HepG2 (cell line): Measurements from ENCODE around the gene GTF3A. TPM values are rescaled to one million over a fixed set of nuclear protein-coding genes. Genes with fewer than 3 reads are reported as not detected.

Experiments used
- ATAC-seq: fragments of 200-7000 bp; cut with Tn5 transposase; 3 replicates; pipeline ENCODE4 v1.9.1; 2020; ENCODE audit warnings: mild to moderate bottlenecking, moderate library complexity
- BruUV-seq: library from RNA; stranded (reverse); fragments of 400-500 nt; replicated peaks from 2 replicates; lab custom pipeline; 2021; lab: Mats Ljungman, UMichigan
- CTCF ChIA-PET: fragments of 300-600 bp; formaldehyde crosslinking; extraction: SDS; loops from one replicate; lab custom pipeline; 2021; ENCODE audit warnings: low total read pairs, inconsistent platforms, low intra/inter-chr PET ratio; lab: Yijun Ruan, JAX
- POLR2A ChIA-PET: fragments of 350-600 bp; sonication (Branson Sonifier 250); formaldehyde crosslinking; loops from one replicate; lab custom pipeline; 2020; ENCODE audit warnings: antibody characterized with exemption, inconsistent platforms; lab: Yijun Ruan, JAX
- DNase-seq: peaks from one replicate; pipeline ENCODE4 v3.0.0-alpha.2; 2015; ENCODE audit warnings: low spot score
- FAIRE-seq: peaks from 3 replicates; lab custom pipeline; 2011; peaks lifted over from hg19 to GRCh38; lab: Jason Lieb, UNC
- H2AFZ ChIP-seq: one replicate; pipeline ENCODE4 v1.6.1; 2011; ENCODE audit warnings: low read length, inconsistent platforms
- H3K27ac ChIP-seq: fragments of 300-600 bp; 3 replicates; pipeline ENCODE4 v1.8.0; 2011; ENCODE audit warnings: mixed run types, mild to moderate bottlenecking, mixed read lengths, low read length, inconsistent platforms; ENCODE audit not compliant: insufficient read depth; ENCODE audit errors: extremely low read length
- H3K27me3 ChIP-seq, 2 experiments: fragments of 200-600 bp in 1 of 2; 2 replicates in 1 of 2; 3 replicates in 1 of 2; pipeline versions ENCODE4 v1.6.0 to v1.8.0; 2011; ENCODE audit warnings: low read length in 2 of 2, mild to moderate bottlenecking in 2 of 2, moderate library complexity in 2 of 2, inconsistent platforms in 1 of 2; ENCODE audit not compliant: insufficient read depth in 2 of 2, control insufficient read depth in 1 of 2
- H3K36me3 ChIP-seq, 2 experiments: fragments of 200-600 bp in 1 of 2; replicated peaks in 1 of 2; 2 replicates in 1 of 2; 3 replicates in 1 of 2; pipeline versions ENCODE4 v1.5.1 to v1.8.0; 2011; ENCODE audit warnings: low read length in 2 of 2, inconsistent platforms in 1 of 2; ENCODE audit not compliant: insufficient read depth in 2 of 2, control insufficient read depth in 1 of 2
- H3K4me1 ChIP-seq: 2 replicates; pipeline ENCODE4 v1.5.1; 2012; ENCODE audit warnings: low read length, inconsistent platforms; ENCODE audit not compliant: insufficient read depth
- H3K4me2 ChIP-seq: 2 replicates; pipeline ENCODE4 v1.6.0; 2011; ENCODE audit warnings: low read depth, low read length, inconsistent platforms
- H3K4me3 ChIP-seq, 3 experiments: fragments of 200-600 bp in 1 of 3; sonication (generic), shearing (Covaris generic) in 1 of 3; replicated peaks in 1 of 3; 2 replicates each; pipeline ENCODE4 v1.5.1; 2011 to 2016; ENCODE audit warnings: low read length in 3 of 3, inconsistent platforms in 2 of 3, low read depth in 2 of 3, mild to moderate bottlenecking in 2 of 3, control low read depth in 1 of 3, mixed read lengths in 1 of 3; ENCODE audit not compliant: insufficient read depth in 1 of 3
- H3K79me2 ChIP-seq: one replicate; pipeline ENCODE4 v1.6.1; 2011; ENCODE audit warnings: low read length, inconsistent platforms; ENCODE audit not compliant: insufficient read depth
- H3K9ac ChIP-seq: 2 replicates; pipeline ENCODE4 v1.6.0; 2011; ENCODE audit warnings: mild to moderate bottlenecking, low read depth, low read length, inconsistent platforms; ENCODE audit not compliant: insufficient read depth
- H3K9me3 ChIP-seq: 2 replicates; pipeline ENCODE4 v1.5.1; 2012; ENCODE audit warnings: mild to moderate bottlenecking, low read length
- H4K20me1 ChIP-seq: 2 replicates; pipeline ENCODE4 v1.6.0; 2011; ENCODE audit warnings: inconsistent platforms, mild to moderate bottlenecking, low read length, moderate library complexity; ENCODE audit not compliant: insufficient read depth
- BHLHE40 ChIP-seq: IDR thresholded peaks from 2 replicates; pipeline ENCODE4 v1.6.1; 2011; ENCODE audit warnings: low read length, improper control_type of control experiment
- GATAD1 ChIP-seq: IDR thresholded peaks from 2 replicates; pipeline ENCODE4 v1.6.1; 2016; ENCODE audit warnings: missing genetic modification reagents, missing compliant biosample characterization
- KLF16 ChIP-seq, 2 experiments: sonication (generic) in 1 of 2; formaldehyde crosslinking in 1 of 2; IDR thresholded peaks; 2 replicates each; pipeline versions ENCODE4 v1.6.1 to v1.8.0; 2016 to 2023; ENCODE audit warnings: missing genetic modification reagents in 2 of 2, missing compliant biosample characterization in 1 of 2
- MBD4 ChIP-seq: IDR thresholded peaks from 2 replicates; pipeline ENCODE4 v1.6.1; 2012; ENCODE audit warnings: low read length, inconsistent platforms, borderline replicate concordance
- MLLT10 ChIP-seq: sonication (generic); formaldehyde crosslinking; IDR thresholded peaks from 2 replicates; pipeline ENCODE4 v1.4.0; 2020; ENCODE audit warnings: missing genetic modification reagents
- RAD21 ChIP-seq: fragments of 450-650 bp; formaldehyde crosslinking; IDR thresholded peaks from 2 replicates; pipeline ENCODE4 v1.5.0; 2020; ENCODE audit warnings: mild to moderate bottlenecking
- RFX3 ChIP-seq: IDR thresholded peaks from 2 replicates; pipeline ENCODE4 v1.6.1; 2016; ENCODE audit warnings: missing biosample characterization, missing genetic modification reagents
- ZNF24 ChIP-seq: fragments of 450-650 bp; IDR thresholded peaks from 2 replicates; pipeline ENCODE4 v1.6.1; 2017; ENCODE audit warnings: antibody characterized with exemption, mild to moderate bottlenecking
- ZNF451 ChIP-seq: sonication (generic); formaldehyde crosslinking; IDR thresholded peaks from 2 replicates; pipeline ENCODE4 v1.5.0; 2020; ENCODE audit warnings: mild to moderate bottlenecking, missing genetic modification reagents
- ZNF543 ChIP-seq: sonication (generic); formaldehyde crosslinking; IDR thresholded peaks from 2 replicates; pipeline ENCODE4 v1.4.0; 2020; ENCODE audit warnings: mild to moderate bottlenecking, missing genetic modification reagents
- ZNF563 ChIP-seq: sonication (generic); formaldehyde crosslinking; IDR thresholded peaks from 2 replicates; pipeline ENCODE4 v1.8.0; 2022; ENCODE audit warnings: mild to moderate bottlenecking, moderate library complexity, missing genetic modification reagents
- WGBS: methylation state at CpG from one replicate; pipeline ENCODE4 v1.1.6; 2017; ENCODE audit warnings: low lambda C conversion rate; 5-methylcytosine and 5-hydroxymethylcytosine counted together
- in situ Hi-C: cut with HindIII; loops from 2 replicates; pipeline ENCODE4 v1.10.0; 2017; ENCODE audit warnings: low pct_unique_long_range_greater_than_20kb; ENCODE audit not compliant: extremely low pct_ligation_motif_present
- intact Hi-C: fragments of 100-400 bp; cut with micrococcal nuclease; formaldehyde crosslinking; loops from one replicate; pipeline ENCODE4 v1.10.0; 2022; ENCODE audit not compliant: unreplicated experiment
- polyA plus RNA-seq, 8 experiments: library from polyadenylated mRNA; depleted of rRNA in 3 of 8; stranded (reverse) in 7 of 8; unstranded in 1 of 8; fragments of >200 nt; fragmentation: Illumina TruSeq in 4 of 8; extraction: Trizol in 4 of 8; gene quantifications; 2 replicates each; pipeline versions ENCODE4 v1.2.1 to v1.2.3, GENCODE V29; 2011 to 2016; ENCODE audit warnings: low read depth in 4 of 8, missing spikeins in 1 of 8, mixed read lengths in 1 of 8; ENCODE audit not compliant: insufficient read depth in 1 of 8
- total RNA-seq, 5 experiments: library from RNA; depleted of rRNA; stranded (reverse); fragments of >200 nt; fragmentation: Illumina TruSeq; extraction: Trizol; gene quantifications; 2 replicates each; pipeline ENCODE4 v1.2.3, GENCODE V29; 2016; ENCODE audit warnings: low read depth in 1 of 5
- TF ChIP-seq, protein P1 (sequence below): sonication (generic); formaldehyde crosslinking; IDR thresholded peaks from 2 replicates; pipeline ENCODE4 v1.8.0; 2022; ENCODE audit warnings: missing genetic modification reagents, mild to moderate bottlenecking, inconsistent platforms, borderline replicate concordance
- TF ChIP-seq, protein P2 (sequence below): sonication (generic); formaldehyde crosslinking; IDR thresholded peaks from 2 replicates; pipeline ENCODE4 v1.5.0; 2020; ENCODE audit warnings: mild to moderate bottlenecking, missing genetic modification reagents

Gene GTF3A
- total and polyA plus RNA-seq, 2 of the 13 experiments (the other 11 are each of a cell fraction or from before 2014, with no cell fraction given), result 42.1 to 176 TPM

DNA sequence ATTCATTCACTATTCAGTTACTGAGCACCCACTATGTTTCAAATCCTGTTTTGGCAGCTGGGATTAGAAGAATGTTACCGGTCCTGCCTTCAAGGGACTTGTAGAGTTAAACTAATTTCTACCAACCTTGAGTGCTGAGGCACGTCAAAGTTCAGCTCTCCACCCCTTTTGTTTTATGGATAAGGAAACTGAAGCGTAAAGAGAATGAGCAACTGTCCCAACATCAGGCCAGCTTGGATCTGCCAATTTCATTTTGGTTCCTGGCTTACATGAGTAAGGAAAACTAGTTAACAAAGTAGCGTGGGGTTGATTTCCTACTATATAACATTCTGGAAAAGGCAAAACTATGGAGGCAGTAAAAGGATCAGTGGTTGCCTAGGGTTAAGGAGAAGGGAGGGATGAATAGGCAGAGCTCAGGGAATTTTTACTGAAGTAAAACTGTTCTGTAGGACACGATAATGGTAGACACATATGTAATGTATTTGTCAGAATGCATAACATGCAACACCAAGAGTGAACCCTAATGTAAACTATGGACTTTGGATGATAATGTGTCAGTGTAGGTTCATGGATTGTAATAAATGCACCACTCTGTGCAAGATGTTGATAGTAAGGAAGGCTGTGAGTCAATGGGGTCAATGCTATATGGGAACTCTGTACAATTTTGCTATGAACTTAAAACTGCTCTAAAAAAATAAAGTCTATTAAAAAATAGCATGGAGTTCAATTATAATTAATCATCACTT is 45.8 kb downstream of the GTF3A start:
- 10% methylated on average over 5 of the region's 5 CpGs for WGBS
- DNase-seq (no peak), ATAC-seq (no peak), FAIRE-seq (no peak)
- intact Hi-C loops, result no loop called here
- ChIA-PET POLR2A (interaction anchor here (0.6 kb wide), 1 partner anchor 14 kb away, joined by 3 read pairs; no protein-coding TSS in a partner anchor), CTCF (no interaction called here)
- peaks cover 14% of the 10 kb centered on the region for H3K4me1 ChIP-seq
- H3K9ac ChIP-seq, result no peak overlapping the region
- H3K36me3 ChIP-seq, result no peaks in the 10 kb centered on the region
- TF ChIP-seq BHLHE40, result no peak
- TF ChIP-seq, protein P1, sequence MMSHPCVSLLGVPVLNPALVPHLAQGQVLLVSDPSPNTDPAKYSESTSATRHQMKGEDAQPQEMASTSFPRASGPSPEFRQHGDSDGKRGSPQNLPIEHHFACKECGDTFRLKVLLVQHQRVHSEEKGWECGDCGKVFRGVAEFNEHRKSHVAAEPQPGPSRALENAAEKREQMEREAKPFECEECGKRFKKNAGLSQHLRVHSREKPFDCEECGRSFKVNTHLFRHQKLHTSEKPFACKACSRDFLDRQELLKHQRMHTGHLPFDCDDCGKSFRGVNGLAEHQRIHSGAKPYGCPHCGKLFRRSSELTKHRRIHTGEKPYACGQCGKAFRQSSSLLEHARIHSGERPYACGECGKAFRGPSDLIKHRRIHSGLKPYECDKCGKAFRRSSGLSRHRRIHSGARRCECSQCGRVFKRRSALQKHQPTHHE (CRISPR knock-in tag), result no peak
- TF ChIP-seq, protein P2, sequence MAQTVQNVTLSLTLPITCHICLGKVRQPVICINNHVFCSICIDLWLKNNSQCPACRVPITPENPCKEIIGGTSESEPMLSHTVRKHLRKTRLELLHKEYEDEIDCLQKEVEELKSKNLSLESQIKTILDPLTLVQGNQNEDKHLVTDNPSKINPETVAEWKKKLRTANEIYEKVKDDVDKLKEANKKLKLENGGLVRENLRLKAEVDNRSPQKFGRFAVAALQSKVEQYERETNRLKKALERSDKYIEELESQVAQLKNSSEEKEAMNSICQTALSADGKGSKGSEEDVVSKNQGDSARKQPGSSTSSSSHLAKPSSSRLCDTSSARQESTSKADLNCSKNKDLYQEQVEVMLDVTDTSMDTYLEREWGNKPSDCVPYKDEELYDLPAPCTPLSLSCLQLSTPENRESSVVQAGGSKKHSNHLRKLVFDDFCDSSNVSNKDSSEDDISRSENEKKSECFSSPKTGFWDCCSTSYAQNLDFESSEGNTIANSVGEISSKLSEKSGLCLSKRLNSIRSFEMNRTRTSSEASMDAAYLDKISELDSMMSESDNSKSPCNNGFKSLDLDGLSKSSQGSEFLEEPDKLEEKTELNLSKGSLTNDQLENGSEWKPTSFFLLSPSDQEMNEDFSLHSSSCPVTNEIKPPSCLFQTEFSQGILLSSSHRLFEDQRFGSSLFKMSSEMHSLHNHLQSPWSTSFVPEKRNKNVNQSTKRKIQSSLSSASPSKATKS (CRISPR knock-in tag), result no peak
- no peak for TF ChIP-seq GATAD1 (CRISPR knock-in tag)
- no peak for TF ChIP-seq ZNF543 (CRISPR knock-in tag)
- no peak for TF ChIP-seq RFX3 (CRISPR knock-in tag)
- no peak for TF ChIP-seq MLLT10
- TF ChIP-seq ZNF24, result no peak
- no peak for TF ChIP-seq KLF16 (CRISPR knock-in tag; IDR thresholded peaks at IDR 0.05)
- TF ChIP-seq RAD21 (CRISPR knock-in tag), result no peak
- TF ChIP-seq ZNF451 (CRISPR knock-in tag), result no peak
- TF ChIP-seq ZNF563, result no peak
- no peak for TF ChIP-seq MBD4
- H3K9me3 ChIP-seq, result no peaks in the 10 kb centered on the region
- no peaks in the 10 kb centered on the region for H4K20me1 ChIP-seq
- in situ Hi-C loops, result no loop called here
- BruUV-seq, result no TSS peak
- no peak overlapping the region for H2AFZ ChIP-seq
- H3K27ac ChIP-seq, result no peak overlapping the region
- H3K4me3 ChIP-seq, result no peak overlapping the region
- no peak overlapping the region for H3K4me2 ChIP-seq
- H3K79me2 ChIP-seq, result no peaks in the 10 kb centered on the region
- peaks cover 0 to 2% of the 10 kb centered on the region in 2 experiments; a peak in 2 of 5 replicates for H3K27me3 ChIP-seq
